A549 (cell line): ENCODE results near the gene MRPS15. TPM values are rescaled to one million over a fixed set of nuclear protein-coding genes. Genes with fewer than 3 reads are reported as not detected.

ENCODE experiments used
- ATAC-seq, 2 experiments: fragments of 200-7000 bp in 1 of 2; fragments of >200 bp in 1 of 2; cut with Nextera tagmentation in 1 of 2; cut with Tn5 transposase in 1 of 2; 3 replicates each; pipeline versions ENCODE4 v1.8.0 to v1.9.1; 2018 to 2020; ENCODE audit warnings: mild to moderate bottlenecking in 1 of 2, moderate library complexity in 1 of 2
- CTCF ChIA-PET: fragments of 300-600 bp; sonication (Branson Sonifier 250); formaldehyde crosslinking; extraction: SDS; loops from one replicate; lab custom pipeline; 2021; ENCODE audit warnings: antibody characterized with exemption, inconsistent platforms; lab: Yijun Ruan, JAX
- POLR2A ChIA-PET: fragments of 350-600 bp; formaldehyde crosslinking; extraction: SDS; loops from one replicate; lab custom pipeline; 2021; ENCODE audit warnings: antibody characterized with exemption, inconsistent platforms; lab: Yijun Ruan, JAX
- DNase-seq, 2 experiments: peaks; one replicate each; pipeline versions ENCODE4 v3.0.0 to v3.0.0-alpha.2; 2011 to 2016; ENCODE audit warnings: low read depth in 1 of 2, low spot score in 1 of 2
- FAIRE-seq: peaks from 2 replicates; lab custom pipeline; 2011; peaks lifted over from hg19 to GRCh38; lab: Jason Lieb, UNC
- H3K27ac ChIP-seq, 2 experiments: fragments of >200 bp; sonication (Bioruptor Twin); formaldehyde crosslinking; 3 replicates each; pipeline ENCODE4 v1.5.1; 2016 to 2017
- H3K4me1 ChIP-seq: fragments of >200 bp; sonication (Bioruptor Twin); formaldehyde crosslinking; 3 replicates; pipeline ENCODE4 v1.6.1; 2016
- H3K4me2 ChIP-seq: fragments of >200 bp; sonication (Bioruptor Twin); formaldehyde crosslinking; 3 replicates; pipeline ENCODE4 v1.6.1; 2016
- H3K4me3 ChIP-seq: fragments of >200 bp; sonication (Bioruptor Twin); formaldehyde crosslinking; 3 replicates; pipeline ENCODE4 v1.5.1; 2016
- H3K9me3 ChIP-seq: fragments of >200 bp; sonication (Bioruptor Twin); formaldehyde crosslinking; 3 replicates; pipeline ENCODE4 v1.6.1; 2016
- EHF ChIP-seq: fragments of 250-450 bp; sonication (Bioruptor Pico); IDR thresholded peaks from 2 replicates; pipeline ENCODE4 v1.5.0; 2020; ENCODE audit warnings: mild to moderate bottlenecking
- EHMT2 ChIP-seq: fragments of 200-600 bp; sonication (generic); IDR thresholded peaks from 2 replicates; pipeline ENCODE4 v1.6.1; 2016; ENCODE audit warnings: antibody characterized with exemption, low read depth, mild to moderate bottlenecking, moderate library complexity
- EP300 ChIP-seq, 2 experiments: fragments of >200 bp; sonication (Bioruptor Twin); formaldehyde crosslinking; IDR thresholded peaks; 2 replicates in 1 of 2; 3 replicates in 1 of 2; pipeline ENCODE4 v1.6.1; 2016 to 2017
- FOSB ChIP-seq: fragments of 250-450 bp; sonication (Bioruptor Pico); IDR thresholded peaks from 2 replicates; pipeline ENCODE4 v1.5.0; 2020; ENCODE audit warnings: mild to moderate bottlenecking, moderate library complexity
- FOSL2 ChIP-seq, 2 experiments: fragments of 450-650 bp in 1 of 2; fragments of >200 bp in 1 of 2; sonication (Bioruptor Twin) in 1 of 2; formaldehyde crosslinking; IDR thresholded peaks; 2 replicates each; pipeline versions ENCODE4 v1.5.0 to v1.6.1; 2016 to 2020; ENCODE audit warnings: mild to moderate bottlenecking in 1 of 2, moderate library complexity in 1 of 2
- FOXS1 ChIP-seq: fragments of 250-450 bp; sonication (Bioruptor Pico); IDR thresholded peaks from 2 replicates; pipeline ENCODE4 v1.5.0; 2020; ENCODE audit warnings: mild to moderate bottlenecking, moderate library complexity
- HOXA7 ChIP-seq: fragments of 250-450 bp; sonication (Bioruptor Pico); IDR thresholded peaks from 2 replicates; pipeline ENCODE4 v1.5.0; 2020; ENCODE audit warnings: mild to moderate bottlenecking, moderate library complexity
- JUN ChIP-seq, 2 experiments: fragments of >200 bp; sonication (Bioruptor Twin); formaldehyde crosslinking; IDR thresholded peaks; 2 replicates in 1 of 2; 3 replicates in 1 of 2; pipeline ENCODE4 v1.6.1; 2016 to 2017
- KDM5A ChIP-seq: fragments of 200-600 bp; sonication (generic); IDR thresholded peaks from 2 replicates; pipeline ENCODE4 v1.6.1; 2016; ENCODE audit warnings: antibody characterized with exemption, mild to moderate bottlenecking
- MAZ ChIP-seq: fragments of 150-350 bp; IDR thresholded peaks from 2 replicates; pipeline ENCODE4 v1.6.1; 2014; ENCODE audit warnings: antibody characterized with exemption, low read depth, low read length, borderline replicate concordance
- MYC ChIP-seq: IDR thresholded peaks from 2 replicates; pipeline ENCODE4 v1.6.1; 2012; ENCODE audit warnings: mild to moderate bottlenecking, inconsistent platforms, low read length, improper control_type of control experiment, borderline replicate concordance
- NR3C1 ChIP-seq: fragments of >200 bp; sonication (Bioruptor Twin); formaldehyde crosslinking; IDR thresholded peaks from 3 replicates; pipeline ENCODE4 v1.6.1; 2017
- POLR2A ChIP-seq: IDR thresholded peaks from 2 replicates; pipeline ENCODE4 v1.6.1; 2012; ENCODE audit warnings: mild to moderate bottlenecking, low read length
- RCOR1 ChIP-seq: fragments of 150-350 bp; IDR thresholded peaks from 2 replicates; pipeline ENCODE4 v1.6.1; 2014; ENCODE audit warnings: antibody characterized with exemption, low read length, low read depth
- RFX5 ChIP-seq: fragments of 450-650 bp; IDR thresholded peaks from 2 replicates; pipeline ENCODE4 v1.7.1; 2014; ENCODE audit warnings: antibody characterized with exemption, mild to moderate bottlenecking, moderate library complexity
- SREBF2 ChIP-seq: fragments of 450-650 bp; IDR thresholded peaks from 2 replicates; pipeline ENCODE4 v1.6.1; 2014; ENCODE audit warnings: mild to moderate bottlenecking, moderate library complexity
- ZC3H11A ChIP-seq: fragments of 450-650 bp; IDR thresholded peaks from 2 replicates; pipeline ENCODE4 v1.6.1; 2014; ENCODE audit warnings: antibody characterized with exemption, mild to moderate bottlenecking
- ZNF302 ChIP-seq: fragments of 250-450 bp; sonication (Bioruptor Pico); IDR thresholded peaks from 2 replicates; pipeline ENCODE4 v1.9.0; 2021; ENCODE audit warnings: inconsistent platforms, mild to moderate bottlenecking, moderate library complexity
- ZSCAN20 ChIP-seq: fragments of 250-450 bp; sonication (Bioruptor Pico); IDR thresholded peaks from 2 replicates; pipeline ENCODE4 v1.8.0; 2022; ENCODE audit warnings: mild to moderate bottlenecking, moderate library complexity
- WGBS: methylation state at CpG from one replicate; pipeline ENCODE4 v1.1.6; 2017; ENCODE audit errors: missing lambda C conversion rate; 5-methylcytosine and 5-hydroxymethylcytosine counted together
- polyA plus RNA-seq, 4 experiments: library from polyadenylated mRNA; depleted of rRNA in 3 of 4; stranded (reverse); fragments of >200 nt; fragmentation: RNase III in 1 of 4; extraction: RNeasy Plus Mini Kit Qiagen cat#74134 plus additional on column Dnase treatment in 1 of 4; gene quantifications; 2 replicates in 3 of 4; 3 replicates in 1 of 4; pipeline ENCODE4 v1.2.3, GENCODE V29; 2011 to 2017
- TF ChIP-seq, protein P1 (sequence below): IDR thresholded peaks from 2 replicates; pipeline ENCODE4 v1.6.1; 2012
- TF ChIP-seq, protein P2 (sequence below): fragments of 150-350 bp; IDR thresholded peaks from 2 replicates; pipeline ENCODE4 v1.6.1; 2014; ENCODE audit warnings: low read depth, mild to moderate bottlenecking, low read length
- TF ChIP-seq, protein P3 (sequence below): fragments of >200 bp; sonication (Bioruptor Twin); formaldehyde crosslinking; IDR thresholded peaks from 2 replicates; pipeline ENCODE4 v1.6.1; 2016
- TF ChIP-seq, protein P4 (sequence below): fragments of 250-450 bp; sonication (Bioruptor Pico); IDR thresholded peaks from 2 replicates; pipeline ENCODE4 v1.5.0; 2021; ENCODE audit warnings: mild to moderate bottlenecking, moderate library complexity, borderline replicate concordance
- TF ChIP-seq, protein P5 (sequence below): fragments of 250-450 bp; sonication (Bioruptor Pico); IDR thresholded peaks from 2 replicates; pipeline ENCODE4 v1.5.0; 2020; ENCODE audit warnings: low read depth, mild to moderate bottlenecking, moderate library complexity
- TF ChIP-seq, protein P6 (sequence below): fragments of 450-650 bp; IDR thresholded peaks from 2 replicates; pipeline ENCODE4 v1.6.1; 2014; ENCODE audit warnings: antibody characterized with exemption

Gene MRPS15
- polyA plus RNA-seq, 2 of the 4 experiments (the other 2 are of a cell fraction): 74.7 to 79.7 TPM

DNA sequence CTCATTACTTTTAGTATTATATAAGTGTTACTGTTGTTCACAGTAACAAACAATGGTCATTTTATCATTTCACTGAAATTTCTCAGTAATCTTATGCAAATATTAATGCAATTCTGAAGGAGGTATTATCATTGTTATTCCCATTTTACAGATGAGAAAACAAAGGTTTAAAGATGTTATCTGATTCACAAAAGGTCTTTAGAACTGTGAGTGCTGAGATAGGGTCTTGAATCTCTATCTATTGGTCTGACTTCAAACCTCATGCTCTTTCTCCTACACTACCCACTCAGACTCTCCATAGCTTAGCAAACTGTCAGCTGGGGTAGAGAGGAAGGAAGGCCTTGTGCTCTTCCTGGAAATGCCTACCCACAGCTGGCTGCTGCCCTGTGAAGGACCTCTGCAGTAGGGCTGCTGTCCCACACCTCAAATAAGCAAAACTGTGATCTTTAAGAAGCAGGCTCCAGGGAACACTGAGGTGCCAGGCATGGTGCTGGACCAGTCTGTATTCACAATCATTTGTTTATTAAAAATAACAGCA is 7.7 kb downstream of the MRPS15 start:
- Histone ChIP-seq H3K9me3 (no peaks in the 10 kb centered on the region), H3K4me2 (no peak overlapping the region), H3K4me1 (no peaks in the 10 kb centered on the region), H3K4me3 (no peak overlapping the region)
- FAIRE-seq: no peak
- ATAC-seq: no peak
- CTCF ChIA-PET: no interaction called here
- no peak for TF ChIP-seq POLR2A
- TF ChIP-seq EHMT2: no peak
- TF ChIP-seq KDM5A: no peak
- no peak for TF ChIP-seq FOXS1
- no peak for TF ChIP-seq RFX5
- no peak for TF ChIP-seq EHF (CRISPR knock-in tag)
- TF ChIP-seq NR3C1: no peak
- TF ChIP-seq HOXA7 (CRISPR knock-in tag): no peak
- TF ChIP-seq, all 56 proteins: peak for 0
- no peak for DNase-seq
- H3K27ac ChIP-seq: no peak overlapping the region
- POLR2A ChIA-PET: no interaction called here

DNA sequence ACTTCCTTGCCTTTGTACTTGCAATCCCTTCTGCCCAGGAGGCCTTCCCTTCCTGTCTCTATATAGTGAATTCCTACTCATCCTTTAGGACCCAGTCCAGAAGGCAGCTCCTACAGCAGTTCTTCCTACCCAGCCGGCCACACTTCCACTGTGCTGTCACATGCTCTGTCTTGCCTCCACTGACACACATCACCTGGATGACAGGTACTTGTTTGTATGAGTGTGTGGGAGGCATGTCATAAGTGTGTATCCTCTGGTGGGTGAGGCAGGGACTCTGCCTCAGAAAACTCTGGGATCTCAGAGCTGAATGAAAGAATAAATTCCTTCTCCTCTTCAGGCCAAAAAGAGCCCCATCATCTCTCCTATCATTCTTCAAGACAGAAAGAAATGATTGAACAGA is 8.8 kb downstream of the MRPS15 start:
- Histone ChIP-seq H3K9me3 (no peaks in the 10 kb centered on the region), H3K4me3 (no peak overlapping the region), H3K4me1 (no peaks in the 10 kb centered on the region), H3K27ac (no peak overlapping the region)
- ATAC-seq (no peak), FAIRE-seq (no peak)
- 100% methylated on average over 1 of the region's 1 CpG for WGBS
- CTCF ChIA-PET: interaction anchor here (0.6 kb wide), 1 partner anchor 36 kb away, joined by 4 read pairs; no protein-coding TSS in a partner anchor
- no peak for TF ChIP-seq ZSCAN20 (CRISPR knock-in tag)
- TF ChIP-seq MAZ: no peak
- TF ChIP-seq JUN (IDR thresholded peaks at IDR 0.05): no peak
- TF ChIP-seq, protein P1, sequence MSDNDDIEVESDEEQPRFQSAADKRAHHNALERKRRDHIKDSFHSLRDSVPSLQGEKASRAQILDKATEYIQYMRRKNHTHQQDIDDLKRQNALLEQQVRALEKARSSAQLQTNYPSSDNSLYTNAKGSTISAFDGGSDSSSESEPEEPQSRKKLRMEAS: no peak
- TF ChIP-seq EHF (CRISPR knock-in tag): no peak
- TF ChIP-seq, all 56 proteins: peak for 0
- POLR2A ChIA-PET: interaction anchor here (2.7 kb wide), 1 partner anchor 9 kb away, joined by 9 read pairs; the partner anchor contains the start of gene MRPS15
- no peak for DNase-seq
- no peak overlapping the region for H3K4me2 ChIP-seq

DNA sequence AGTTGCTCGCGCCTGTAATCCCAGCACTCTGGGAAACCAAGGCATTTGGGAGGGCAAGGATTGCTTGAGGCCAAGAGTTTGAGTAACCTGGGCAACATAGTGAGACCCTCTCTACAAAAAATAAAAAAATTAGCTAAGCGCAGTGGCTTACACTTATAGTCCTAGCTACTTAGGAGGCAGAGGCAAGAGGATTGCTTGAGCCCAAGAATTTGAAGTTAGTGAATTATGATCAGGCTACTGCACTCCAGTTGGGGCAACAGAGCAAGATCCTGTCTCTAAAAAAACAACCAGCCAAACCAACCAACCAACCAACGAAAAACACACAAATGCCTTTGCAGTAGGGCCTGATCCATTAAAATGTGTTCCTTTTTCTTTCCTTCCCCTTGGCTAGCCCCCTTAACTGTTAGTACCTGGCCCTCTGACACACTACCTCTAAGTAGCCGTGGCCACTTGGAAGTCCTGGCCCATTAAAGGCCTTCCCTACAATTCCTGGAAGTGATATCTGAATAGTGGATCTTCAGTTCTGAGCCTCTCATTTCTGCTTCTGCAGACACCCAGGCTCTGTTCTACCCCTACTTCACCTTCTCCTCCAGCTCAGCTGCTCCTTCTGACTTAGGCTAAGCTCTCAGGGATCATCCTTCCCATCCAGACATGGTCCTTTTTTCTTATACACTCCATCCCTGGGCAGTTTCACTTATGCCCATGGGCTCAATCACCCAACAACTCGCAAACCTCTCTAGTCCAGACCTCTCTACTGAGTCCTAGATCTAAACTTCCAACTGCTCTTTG is 10.4 kb downstream of the MRPS15 start:
- POLR2A ChIA-PET: interaction anchor here (2.7 kb wide), 1 partner anchor 10 kb away, joined by 9 read pairs; the partner anchor contains the start of gene MRPS15
- H3K4me1 ChIP-seq: peaks cover 3% of the 10 kb centered on the region; the same call in 1 of the 3 replicates
- no peaks in the 10 kb centered on the region for H3K9me3 ChIP-seq
- DNase-seq: no peak
- TF ChIP-seq MAZ (no peak), NR3C1 (no peak), POLR2A (no peak), ZC3H11A (no peak), ZNF302 (no peak), MYC (no peak), RCOR1 (no peak), FOSB (CRISPR knock-in tag) (no peak), ZSCAN20 (CRISPR knock-in tag) (no peak), FOSL2 (IDR thresholded peaks at IDR 0.05) (no peak), FOSL2 (CRISPR knock-in tag; IDR thresholded peaks at IDR 0.05) (no peak), SREBF2 (no peak), EP300 (IDR thresholded peaks at IDR 0.05) (no peak)
- TF ChIP-seq, protein P2, sequence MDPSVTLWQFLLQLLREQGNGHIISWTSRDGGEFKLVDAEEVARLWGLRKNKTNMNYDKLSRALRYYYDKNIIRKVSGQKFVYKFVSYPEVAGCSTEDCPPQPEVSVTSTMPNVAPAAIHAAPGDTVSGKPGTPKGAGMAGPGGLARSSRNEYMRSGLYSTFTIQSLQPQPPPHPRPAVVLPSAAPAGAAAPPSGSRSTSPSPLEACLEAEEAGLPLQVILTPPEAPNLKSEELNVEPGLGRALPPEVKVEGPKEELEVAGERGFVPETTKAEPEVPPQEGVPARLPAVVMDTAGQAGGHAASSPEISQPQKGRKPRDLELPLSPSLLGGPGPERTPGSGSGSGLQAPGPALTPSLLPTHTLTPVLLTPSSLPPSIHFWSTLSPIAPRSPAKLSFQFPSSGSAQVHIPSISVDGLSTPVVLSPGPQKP: no peak
- TF ChIP-seq, protein P3, sequence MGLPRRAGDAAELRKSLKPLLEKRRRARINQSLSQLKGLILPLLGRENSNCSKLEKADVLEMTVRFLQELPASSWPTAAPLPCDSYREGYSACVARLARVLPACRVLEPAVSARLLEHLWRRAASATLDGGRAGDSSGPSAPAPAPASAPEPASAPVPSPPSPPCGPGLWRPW: no peak
- TF ChIP-seq, protein P4, sequence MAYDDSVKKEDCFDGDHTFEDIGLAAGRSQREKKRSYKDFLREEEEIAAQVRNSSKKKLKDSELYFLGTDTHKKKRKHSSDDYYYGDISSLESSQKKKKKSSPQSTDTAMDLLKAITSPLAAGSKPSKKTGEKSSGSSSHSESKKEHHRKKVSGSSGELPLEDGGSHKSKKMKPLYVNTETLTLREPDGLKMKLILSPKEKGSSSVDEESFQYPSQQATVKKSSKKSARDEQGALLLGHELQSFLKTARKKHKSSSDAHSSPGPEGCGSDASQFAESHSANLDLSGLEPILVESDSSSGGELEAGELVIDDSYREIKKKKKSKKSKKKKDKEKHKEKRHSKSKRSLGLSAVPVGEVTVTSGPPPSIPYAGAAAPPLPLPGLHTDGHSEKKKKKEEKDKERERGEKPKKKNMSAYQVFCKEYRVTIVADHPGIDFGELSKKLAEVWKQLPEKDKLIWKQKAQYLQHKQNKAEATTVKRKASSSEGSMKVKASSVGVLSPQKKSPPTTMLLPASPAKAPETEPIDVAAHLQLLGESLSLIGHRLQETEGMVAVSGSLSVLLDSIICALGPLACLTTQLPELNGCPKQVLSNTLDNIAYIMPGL (CRISPR knock-in tag): no peak
- TF ChIP-seq, protein P5, sequence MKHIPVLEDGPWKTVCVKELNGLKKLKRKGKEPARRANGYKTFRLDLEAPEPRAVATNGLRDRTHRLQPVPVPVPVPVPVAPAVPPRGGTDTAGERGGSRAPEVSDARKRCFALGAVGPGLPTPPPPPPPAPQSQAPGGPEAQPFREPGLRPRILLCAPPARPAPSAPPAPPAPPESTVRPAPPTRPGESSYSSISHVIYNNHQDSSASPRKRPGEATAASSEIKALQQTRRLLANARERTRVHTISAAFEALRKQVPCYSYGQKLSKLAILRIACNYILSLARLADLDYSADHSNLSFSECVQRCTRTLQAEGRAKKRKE (CRISPR knock-in tag): no peak
- TF ChIP-seq, protein P6, sequence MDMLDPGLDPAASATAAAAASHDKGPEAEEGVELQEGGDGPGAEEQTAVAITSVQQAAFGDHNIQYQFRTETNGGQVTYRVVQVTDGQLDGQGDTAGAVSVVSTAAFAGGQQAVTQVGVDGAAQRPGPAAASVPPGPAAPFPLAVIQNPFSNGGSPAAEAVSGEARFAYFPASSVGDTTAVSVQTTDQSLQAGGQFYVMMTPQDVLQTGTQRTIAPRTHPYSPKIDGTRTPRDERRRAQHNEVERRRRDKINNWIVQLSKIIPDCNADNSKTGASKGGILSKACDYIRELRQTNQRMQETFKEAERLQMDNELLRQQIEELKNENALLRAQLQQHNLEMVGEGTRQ: no peak
- TF ChIP-seq, all 56 proteins: peak for 0
- WGBS: 96% methylated on average over 6 of the region's 6 CpGs
- CTCF ChIA-PET: no interaction called here
- H3K4me3 ChIP-seq: no peak overlapping the region
- ATAC-seq (no peak), FAIRE-seq (no peak)
- no peak overlapping the region for H3K27ac ChIP-seq
- H3K4me2 ChIP-seq: no peak overlapping the region
